Astrocyte (in vitro differentiated cells and primary cell): ENCODE results near the gene CCL25.

Experiments
- CTCF ChIP-seq: IDR thresholded peaks from 2 replicates; pipeline ENCODE4 v1.5.1; 2011; ENCODE audit warnings: low read depth, mild to moderate bottlenecking, inconsistent platforms, low read length, moderate library complexity; ENCODE audit not compliant: insufficient read depth
- EZH2 ChIP-seq: IDR thresholded peaks from 2 replicates; pipeline ENCODE4 v1.6.1; 2012; ENCODE audit warnings: mild to moderate bottlenecking, low read length, inconsistent platforms; ENCODE audit not compliant: insufficient read depth

- no peak for TF ChIP-seq CTCF
- no peak for TF ChIP-seq EZH2
These were observed 2.1 kb upstream of the CCL25 start for GRCh38 chr19:8050274-8051096.
